Right lobe of liver (tissue), 6 donors: Measurements from ENCODE around the gene CDK8. TPM values are rescaled to one million over a fixed set of nuclear protein-coding genes. Genes with fewer than 3 reads are reported as not detected.

Source experiments
- ATAC-seq, 4 donors: fragments of 200-7000 bp; cut with Tn5 transposase; one replicate each; pipeline ENCODE4 v1.9.1; 2020; ENCODE audit warnings: mild to moderate bottlenecking in 4 of 4, moderate library complexity in 4 of 4
- DNase-seq, 3 donors: peaks; one replicate each; pipeline ENCODE4 v3.0.0-alpha.2; 2020
- H3K27ac ChIP-seq, 3 donors: fragments of 200-600 bp; one replicate each; pipeline ENCODE4 v1.8.0; 2022
- H3K27me3 ChIP-seq, 2 donors: fragments of 200-600 bp; one replicate each; pipeline ENCODE4 v1.8.0; 2022
- H3K36me3 ChIP-seq, 4 donors: fragments of 200-600 bp; sonication (generic) in 1 of 4; one replicate each; pipeline versions ENCODE4 v1.5.1 to v1.8.0; 2017 to 2022; ENCODE audit warnings: control low read depth in 1 of 4
- H3K4me1 ChIP-seq, 4 donors: fragments of 200-600 bp; sonication (generic) in 1 of 4; one replicate each; pipeline versions ENCODE4 v1.5.1 to v1.8.0; 2017 to 2022; ENCODE audit warnings: control low read depth in 1 of 4
- H3K4me3 ChIP-seq, 3 donors: fragments of 200-600 bp; one replicate each; pipeline ENCODE4 v1.8.0; 2022
- H3K9me3 ChIP-seq, 4 donors: fragments of 200-600 bp; sonication (generic) in 1 of 4; one replicate each; pipeline versions ENCODE4 v1.5.1 to v1.8.0; 2017 to 2022; ENCODE audit warnings: control low read depth in 1 of 4
- CTCF ChIP-seq, 4 donors: fragments of 200-600 bp in 3 of 4; fragments of 450-650 bp in 1 of 4; IDR thresholded peaks; one replicate each; pipeline versions ENCODE4 v1.5.1 to v1.8.0; 2016 to 2022; ENCODE audit warnings: antibody characterized with exemption in 4 of 4, mild to moderate bottlenecking in 2 of 4
- POLR2A ChIP-seq: fragments of 450-650 bp; IDR thresholded peaks from one replicate; pipeline ENCODE4 v1.6.1; 2017; ENCODE audit warnings: antibody characterized with exemption, mild to moderate bottlenecking
- WGBS: methylation state at CpG from one replicate; pipeline ENCODE4 v1.1.6; 2018; ENCODE audit warnings: low coverage, low lambda C conversion rate; ENCODE audit not compliant: insufficient coverage; ENCODE audit errors: missing lambda C conversion rate; 5-methylcytosine and 5-hydroxymethylcytosine counted together
- intact Hi-C, 2 donors: fragments of 100-400 bp; cut with DNase I; formaldehyde crosslinking; loops; one replicate each; pipeline versions ENCODE4 v1.11.2 to v1.14.1; 2022
- total RNA-seq, 6 experiments: library from RNA; depleted of rRNA in 2 of 6; stranded (reverse); fragments of >200 nt in 2 of 6; fragmentation: NEBNext Ultra II Directional in 3 of 6; extraction: Animal tissue kit (Norgen Biotek cat#: 25700) in 3 of 6; gene quantifications; one replicate each; pipeline versions ENCODE4 v1.1.0 to v1.2.4, GENCODE V29; 2016 to 2023
- donor health status: DM: no; HTN: yes; CAD: no.
- donor health status: DM: no; HTN: no; CAD: no.
- donor health status: DM: no; HTN: no; CAD: no.
- donor health status: DM: no; HTN: yes; CAD: no.
- donor health status: DM: no; HTN: yes; CAD: no.

Gene CDK8
- total RNA-seq, 6 experiments from 2014 or later: 6.2 to 10.5 (median 7.7) TPM

- WGBS: 46% methylated on average over 9 of the region's 9 CpGs
- DNase-seq (no peak), ATAC-seq (no peak)
- H3K27me3 ChIP-seq: no peaks in the 10 kb centered on the region
- H3K36me3 ChIP-seq: no peaks in the 10 kb centered on the region
- intact Hi-C loops: no loop called here
- no peak overlapping the region for H3K4me3 ChIP-seq
- no peaks in the 10 kb centered on the region for H3K4me1 ChIP-seq
- no peak for TF ChIP-seq CTCF (IDR thresholded peaks at IDR 0.05)
- TF ChIP-seq POLR2A: no peak
- no peaks in the 10 kb centered on the region for H3K9me3 ChIP-seq
- no peak overlapping the region for H3K27ac ChIP-seq
These were observed 171.8 kb downstream of the CDK8 start for GRCh38 chr13:26425443-26426358.

DNA sequence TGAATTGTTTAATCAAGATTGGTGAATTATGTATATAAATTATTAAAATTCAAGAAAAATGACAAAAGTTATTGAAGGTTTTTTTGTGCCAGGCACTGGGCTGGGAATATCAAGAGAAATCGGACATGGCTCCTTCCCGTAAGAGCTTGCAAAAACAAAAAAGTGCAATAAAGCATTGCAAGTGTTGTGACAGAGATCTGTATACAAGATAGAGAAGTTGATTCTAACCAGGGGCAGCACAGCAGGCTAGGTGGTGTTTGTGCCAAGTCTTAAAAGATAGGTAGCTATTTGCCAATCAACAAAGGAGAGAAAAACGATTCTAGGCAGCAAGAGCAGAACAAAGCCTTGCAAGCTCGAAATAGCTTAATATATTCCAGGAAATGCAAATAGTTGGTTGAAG is 179.8 kb downstream of the CDK8 start:
- no peak for ATAC-seq
- H3K4me3 ChIP-seq: no peak overlapping the region
- H3K36me3 ChIP-seq: no peaks in the 10 kb centered on the region
- intact Hi-C loops: no loop called here
- H3K27ac ChIP-seq: no peak overlapping the region
- WGBS: 23% methylated on average over 4 of the region's 4 CpGs
- no peaks in the 10 kb centered on the region for H3K9me3 ChIP-seq
- no peaks in the 10 kb centered on the region for H3K4me1 ChIP-seq
- TF ChIP-seq POLR2A (no peak), CTCF (IDR thresholded peaks at IDR 0.05) (no peak)
- no peak for DNase-seq
- no peaks in the 10 kb centered on the region for H3K27me3 ChIP-seq

GRCh38 chr13:26435171-26435570 is 181.2 kb downstream of the CDK8 start:
- DNase-seq: no peak
- H3K4me1 ChIP-seq: no peaks in the 10 kb centered on the region
- no peak overlapping the region for H3K4me3 ChIP-seq
- intact Hi-C loops: no loop called here
- TF ChIP-seq CTCF (IDR thresholded peaks at IDR 0.05): no peak
- no peak for TF ChIP-seq POLR2A
- H3K9me3 ChIP-seq: no peaks in the 10 kb centered on the region
- H3K27ac ChIP-seq: no peak overlapping the region
- no peaks in the 10 kb centered on the region for H3K27me3 ChIP-seq
- H3K36me3 ChIP-seq: no peaks in the 10 kb centered on the region
- ATAC-seq: no peak

- no peak overlapping the region for H3K4me3 ChIP-seq
- ATAC-seq (no peak), DNase-seq (no peak)
- intact Hi-C loops: no loop called here
- TF ChIP-seq POLR2A (no peak), CTCF (IDR thresholded peaks at IDR 0.05) (no peak)
- H3K4me1 ChIP-seq: no peaks in the 10 kb centered on the region
- H3K27ac ChIP-seq: no peak overlapping the region
- WGBS: no CpG with 5 or more reads among the region's 3 CpGs
- H3K36me3 ChIP-seq: no peaks in the 10 kb centered on the region
- H3K27me3 ChIP-seq: no peaks in the 10 kb centered on the region
- no peaks in the 10 kb centered on the region for H3K9me3 ChIP-seq
These were observed 181.7 kb downstream of the CDK8 start for GRCh38 chr13:26435646-26436045.
